ENCODE measurements around the gene LMF1. TPM values are rescaled to one million over a fixed set of nuclear protein-coding genes. Genes with fewer than 3 reads are reported as not detected.

Gene LMF1
- total RNA-seq, result 10 to 100 TPM; 12.3 to 17.8 TPM

DNA sequence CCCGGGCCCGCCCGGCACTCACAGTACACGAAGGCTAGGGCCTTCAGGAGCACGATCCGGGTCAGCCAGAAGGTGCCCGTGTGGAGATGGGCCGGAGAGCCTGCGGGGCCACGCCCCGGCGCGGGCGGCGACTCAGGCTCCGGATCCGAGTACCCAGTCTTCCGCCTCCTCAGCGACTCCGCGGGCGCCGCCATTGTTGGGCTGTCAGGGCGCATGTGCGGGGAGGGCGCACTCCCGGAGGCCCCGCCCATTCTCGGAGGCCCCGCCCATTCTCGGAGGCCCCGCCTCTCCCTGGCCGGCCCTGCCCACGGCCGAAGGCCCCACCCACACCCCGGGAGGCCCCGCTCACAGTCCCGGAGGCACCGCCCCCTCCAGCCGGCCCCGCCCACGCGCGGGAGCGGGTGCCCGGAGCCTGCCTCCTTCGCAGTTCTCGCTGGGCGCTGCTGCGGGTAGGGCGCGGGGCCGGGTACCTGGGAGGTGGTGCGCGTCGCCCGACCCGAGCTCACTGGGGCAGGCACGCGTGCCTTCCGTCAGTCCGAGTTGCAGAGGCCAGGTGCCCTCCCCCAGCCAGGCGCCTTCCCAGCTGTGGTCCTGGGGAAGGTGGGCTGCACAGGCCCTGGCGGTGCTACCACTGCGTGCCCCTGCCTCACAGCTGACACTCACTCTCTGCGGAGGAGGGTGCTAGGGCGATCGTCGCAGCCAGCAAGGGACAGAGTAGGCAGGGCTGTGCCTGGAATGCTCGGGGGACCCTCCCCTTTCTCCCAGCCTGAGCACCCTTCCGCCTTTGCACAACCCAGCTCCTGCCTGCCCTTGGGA lies at the start of gene LMF1:
Gene LMF1 (minus strand): TSS at position 219 of the 816 bp plus-strand sequence. CDS start 4 bp downstream, at position 215.
- H3K27me3 Mint-ChIP-seq, result no peaks in the 10 kb centered on the region
- peaks cover 7% of the 10 kb centered on the region for H3K36me3 Mint-ChIP-seq (ENCODE audit: low read depth)
- peaks cover 8% of the 10 kb centered on the region for H3K4me1 Mint-ChIP-seq
- no peak within 1 kb of the TSS for H3K27ac Mint-ChIP-seq
- peak within 1 kb of the TSS; percentile 69 for H3K4me3 Mint-ChIP-seq
- peak; percentile 88 for ATAC-seq (replicated peaks)
- H3K9me3 Mint-ChIP-seq, result no peaks in the 10 kb centered on the region

DNA sequence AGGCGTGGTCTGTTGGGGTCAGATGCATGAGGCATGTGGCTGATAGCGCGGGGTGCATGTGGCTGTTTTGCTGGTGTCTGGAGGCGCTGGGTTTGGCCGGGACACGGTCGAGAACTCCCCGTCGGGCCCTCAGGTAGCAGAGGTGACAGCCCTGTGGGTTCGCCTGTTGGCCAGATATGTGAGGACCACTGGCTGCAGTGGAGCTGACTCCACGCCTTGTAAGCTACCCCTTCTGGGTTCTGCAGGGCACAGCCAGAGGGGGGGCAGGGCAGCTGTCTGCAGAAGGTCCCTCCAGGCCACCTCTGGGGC lies 49.3 kb upstream of the LMF1 start:
- Mint-ChIP-seq H3K9me3 (no peaks in the 10 kb centered on the region), H3K4me1 (no peaks in the 10 kb centered on the region), H3K36me3 (ENCODE audit: low read depth) (no peaks in the 10 kb centered on the region), H3K27me3 (no peaks in the 10 kb centered on the region), H3K4me3 (no peak overlapping the region), H3K27ac (no peak overlapping the region)
- ATAC-seq (replicated peaks), result no peak

DNA sequence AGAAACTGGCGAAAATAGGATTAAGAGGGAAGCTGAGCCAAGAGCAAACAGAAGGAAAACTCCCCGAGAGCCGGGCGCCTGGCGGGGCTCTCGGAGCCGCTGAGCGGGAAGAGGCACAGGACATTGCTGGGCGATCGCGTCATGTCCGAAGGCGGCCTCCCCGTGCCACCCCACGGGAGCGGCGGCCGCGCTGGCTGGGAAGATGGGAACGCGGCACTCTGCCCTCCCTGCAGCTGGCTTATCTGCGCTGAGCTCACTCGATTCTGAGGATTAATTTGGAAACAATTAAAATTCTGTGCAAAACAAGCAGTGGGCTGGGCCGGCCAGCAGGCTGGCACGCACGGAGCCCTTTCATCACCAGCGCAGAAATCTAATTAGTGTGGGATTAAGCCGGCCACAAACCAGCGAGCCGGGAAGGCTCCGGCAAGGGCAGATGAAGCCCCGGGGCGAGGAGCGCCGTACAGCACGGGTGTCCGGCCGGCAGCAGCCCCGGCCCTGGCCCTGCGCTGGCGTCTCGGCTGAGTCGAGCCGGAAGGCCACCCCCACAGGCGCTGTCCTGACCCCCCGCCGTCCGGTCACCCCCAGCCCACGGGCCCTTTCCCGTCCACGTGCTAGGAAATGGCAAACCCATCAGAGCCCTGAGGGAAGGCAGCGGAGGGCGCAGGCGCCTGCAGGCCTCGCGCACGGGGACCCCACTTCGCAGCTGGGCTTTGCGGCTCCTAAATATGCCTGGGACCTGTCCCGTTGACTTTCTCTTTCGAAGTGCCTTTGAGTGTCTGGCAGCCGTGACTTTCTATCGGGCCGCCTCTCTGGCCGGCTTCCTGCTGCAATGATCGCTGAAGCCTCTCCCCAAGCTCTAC lies 48.7 kb upstream of the LMF1 start:
- H3K36me3 Mint-ChIP-seq (ENCODE audit: low read depth), result no peaks in the 10 kb centered on the region
- H3K27me3 Mint-ChIP-seq, result no peaks in the 10 kb centered on the region
- H3K9me3 Mint-ChIP-seq, result no peaks in the 10 kb centered on the region
- no peak overlapping the region for H3K27ac Mint-ChIP-seq
- no peak overlapping the region for H3K4me3 Mint-ChIP-seq
- no peak for ATAC-seq (replicated peaks)
- H3K4me1 Mint-ChIP-seq, result no peaks in the 10 kb centered on the region

DNA sequence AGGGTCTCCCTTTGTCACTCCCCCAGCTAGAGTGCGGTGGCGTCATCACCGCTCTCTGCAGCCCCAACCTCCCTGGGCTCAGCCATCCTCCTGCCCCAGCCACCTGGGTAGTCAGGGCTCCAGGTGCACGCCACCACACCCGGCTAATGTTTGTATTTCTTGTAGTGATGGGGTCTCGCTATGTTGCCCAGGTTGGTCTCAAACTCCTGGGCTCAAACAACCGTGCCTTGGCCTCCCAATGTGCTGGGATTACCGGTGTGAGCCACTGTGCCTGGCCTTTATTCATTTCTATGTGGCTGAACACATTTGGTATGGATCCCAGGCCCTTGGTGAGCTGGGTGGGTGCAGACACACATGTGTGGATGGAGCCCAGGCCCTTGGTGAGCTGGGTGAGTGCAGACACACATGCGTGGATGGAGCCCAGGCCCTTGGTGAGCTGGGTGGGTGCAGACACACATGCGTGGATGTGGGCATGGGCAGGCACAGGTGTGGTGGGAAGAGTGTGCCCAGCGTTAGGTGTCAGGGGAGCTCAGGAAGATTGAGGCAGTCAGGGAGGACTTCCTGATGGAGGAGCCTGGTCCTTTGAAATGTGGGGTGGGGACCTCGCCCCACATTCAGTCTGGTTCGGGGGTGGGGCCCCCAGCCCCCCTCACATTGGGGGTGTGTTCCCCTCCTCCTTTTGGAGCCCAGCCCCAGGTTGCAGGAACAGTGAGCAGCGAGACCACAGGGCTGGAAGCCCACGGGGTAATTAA lies 47.8 kb upstream of the LMF1 start:
- no peaks in the 10 kb centered on the region for H3K4me1 Mint-ChIP-seq
- no peak overlapping the region for H3K27ac Mint-ChIP-seq
- no peaks in the 10 kb centered on the region for H3K27me3 Mint-ChIP-seq
- no peak overlapping the region for H3K4me3 Mint-ChIP-seq
- no peaks in the 10 kb centered on the region for H3K9me3 Mint-ChIP-seq
- ATAC-seq (replicated peaks), result no peak
- no peaks in the 10 kb centered on the region for H3K36me3 Mint-ChIP-seq (ENCODE audit: low read depth)

DNA sequence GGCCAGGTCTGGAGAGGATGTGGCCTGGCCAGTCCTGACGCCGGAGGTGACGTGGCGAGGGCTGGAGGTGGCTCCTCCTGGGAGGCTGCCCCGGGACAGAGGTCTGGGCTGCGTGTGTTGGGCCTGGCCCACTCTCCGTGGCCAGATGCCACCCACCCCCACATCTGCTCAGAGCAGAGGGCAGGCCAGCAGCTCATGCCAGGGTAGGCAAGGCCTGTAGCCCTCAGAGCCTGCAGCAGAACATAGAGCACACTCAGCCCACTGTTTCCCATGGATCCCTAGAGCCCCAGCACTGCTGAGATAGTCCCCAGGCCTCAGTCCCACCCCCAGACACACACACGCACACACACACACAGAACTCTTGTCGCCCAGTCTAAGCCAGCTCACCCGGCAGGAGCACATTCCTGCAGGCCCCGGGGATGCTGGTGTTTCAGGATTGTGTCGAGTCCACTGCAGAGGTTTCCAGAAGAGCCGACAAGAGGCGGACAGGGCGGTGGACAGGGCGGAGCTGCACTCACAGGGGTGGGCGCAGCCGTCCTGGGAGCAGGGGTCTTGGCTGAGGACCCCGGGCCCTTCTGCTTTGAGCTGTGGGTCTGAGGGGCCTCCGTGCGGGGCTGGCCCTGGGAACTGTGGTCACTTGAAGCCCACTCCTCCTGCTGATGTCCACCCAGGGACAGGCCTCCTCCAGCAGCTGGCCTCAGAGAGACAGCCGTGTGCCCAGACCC lies 44.1 kb upstream of the LMF1 start:
- Mint-ChIP-seq H3K4me1 (no peaks in the 10 kb centered on the region), H3K9me3 (no peaks in the 10 kb centered on the region), H3K27me3 (peaks cover 3% of the 10 kb centered on the region), H3K27ac (no peak overlapping the region), H3K4me3 (no peak overlapping the region), H3K36me3 (ENCODE audit: low read depth) (no peaks in the 10 kb centered on the region)
- no peak for ATAC-seq (replicated peaks)

DNA sequence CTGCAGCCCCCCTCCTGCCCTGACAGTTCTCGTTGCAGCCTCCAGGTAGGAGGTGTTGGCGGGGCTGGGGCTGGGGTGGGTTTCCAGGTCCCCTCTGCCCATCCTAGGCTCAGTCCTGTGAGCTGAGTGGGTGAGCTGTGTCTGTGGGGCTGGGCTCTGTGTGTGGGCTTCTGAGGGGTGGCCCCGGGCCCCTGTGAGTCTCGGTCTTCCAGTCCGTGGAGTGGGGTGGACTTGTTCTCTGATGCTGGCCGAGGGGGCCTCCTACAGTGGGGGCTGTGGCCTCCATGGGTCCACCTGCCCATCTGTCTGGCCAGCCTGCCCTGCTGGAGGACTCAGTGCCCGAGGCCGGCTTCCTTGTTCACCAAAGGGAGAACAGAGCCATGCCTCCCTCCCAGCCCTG lies 43.4 kb upstream of the LMF1 start:
- H3K36me3 Mint-ChIP-seq (ENCODE audit: low read depth), result no peaks in the 10 kb centered on the region
- peaks cover 3% of the 10 kb centered on the region for H3K27me3 Mint-ChIP-seq
- no peak for ATAC-seq (replicated peaks)
- no peaks in the 10 kb centered on the region for H3K9me3 Mint-ChIP-seq
- H3K27ac Mint-ChIP-seq, result no peak overlapping the region
- no peaks in the 10 kb centered on the region for H3K4me1 Mint-ChIP-seq
- H3K4me3 Mint-ChIP-seq, result no peak overlapping the region

DNA sequence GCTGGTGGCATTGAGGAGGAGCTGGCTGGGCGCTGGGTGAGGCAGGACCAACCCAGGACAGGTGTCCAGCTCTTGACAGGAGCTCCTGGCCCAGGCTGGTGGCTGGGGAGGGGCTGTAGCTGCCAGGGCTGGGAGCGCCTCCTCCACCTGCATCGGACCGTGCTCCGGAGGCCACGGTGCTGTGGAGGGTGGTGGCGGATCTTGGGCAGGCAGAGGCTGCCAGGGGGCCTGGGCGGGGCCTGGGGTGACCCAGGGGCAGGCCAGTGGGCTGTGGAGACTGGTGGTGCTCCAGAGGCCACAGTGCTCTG lies 42.8 kb upstream of the LMF1 start:
- Mint-ChIP-seq H3K27me3 (peaks cover 3% of the 10 kb centered on the region), H3K4me1 (no peaks in the 10 kb centered on the region), H3K36me3 (ENCODE audit: low read depth) (no peaks in the 10 kb centered on the region), H3K9me3 (no peaks in the 10 kb centered on the region), H3K27ac (no peak overlapping the region), H3K4me3 (no peak overlapping the region)
- no peak for ATAC-seq (replicated peaks)

DNA sequence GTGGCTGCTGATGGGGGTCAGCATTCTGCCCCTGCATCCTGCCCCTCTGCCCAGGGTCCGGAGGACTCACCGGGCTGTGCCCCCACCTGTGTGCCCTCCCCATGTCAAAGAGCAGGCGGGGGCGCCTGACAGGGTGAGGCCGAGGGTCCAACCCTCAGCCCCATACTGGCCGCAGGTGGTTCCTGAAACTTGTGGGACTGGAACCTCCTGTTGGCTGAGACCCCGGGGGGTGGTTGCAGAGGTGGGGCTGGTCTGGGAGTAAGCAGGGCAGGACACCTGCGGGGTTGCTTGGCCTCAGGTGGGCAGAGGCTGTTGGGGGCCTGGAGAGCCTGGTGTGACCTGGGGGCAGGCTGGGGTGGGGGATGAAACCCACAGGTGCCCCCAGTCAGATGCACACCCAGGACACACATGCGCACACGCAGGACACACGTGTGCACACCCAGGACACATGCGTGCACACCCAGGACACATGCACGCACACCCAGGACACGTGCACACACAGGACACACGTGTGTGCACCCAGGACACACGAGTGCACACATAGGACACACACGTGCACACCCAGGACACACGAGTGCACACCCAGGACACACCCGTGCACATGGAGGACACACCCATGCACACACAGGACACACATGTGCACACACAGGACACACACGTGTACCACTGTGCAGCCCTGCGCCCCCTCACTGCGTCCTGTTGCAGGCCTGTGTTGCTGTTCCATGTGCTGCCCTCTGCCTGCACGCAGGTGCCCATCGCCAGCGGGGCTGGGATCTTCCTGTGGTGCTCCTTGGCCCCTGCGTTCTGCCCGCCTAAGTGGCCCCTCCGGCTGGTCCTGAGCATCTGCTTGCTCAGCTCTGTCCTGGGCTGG lies 42.2 kb upstream of the LMF1 start:
- ATAC-seq (replicated peaks), result no peak

DNA sequence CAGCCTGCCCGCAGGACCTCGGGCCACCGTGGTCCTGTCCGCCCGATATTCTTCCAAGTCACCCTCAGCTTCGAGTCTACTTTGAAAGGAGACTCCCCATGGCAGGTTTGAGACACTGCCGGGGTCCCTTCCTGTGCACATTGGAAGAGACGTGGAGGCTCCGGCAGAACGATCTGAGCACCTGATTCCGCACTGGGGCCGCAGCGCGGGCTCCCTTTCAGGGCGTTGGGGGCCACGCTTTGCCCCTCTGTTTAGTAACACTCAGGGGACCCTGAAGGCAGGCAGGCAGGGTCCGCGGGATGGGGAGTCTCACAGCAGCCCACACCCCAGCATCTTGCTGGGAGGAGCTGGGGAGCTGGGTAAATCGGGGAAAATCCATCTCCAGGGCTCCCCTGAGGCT lies 41.4 kb upstream of the LMF1 start:
- Mint-ChIP-seq H3K27me3 (peaks cover 3% of the 10 kb centered on the region), H3K36me3 (ENCODE audit: low read depth) (no peaks in the 10 kb centered on the region), H3K9me3 (no peaks in the 10 kb centered on the region), H3K4me3 (no peak overlapping the region), H3K27ac (no peak overlapping the region), H3K4me1 (no peaks in the 10 kb centered on the region)
- ATAC-seq (replicated peaks), result no peak

More for the DNA sequence above, 42.2 kb upstream of the LMF1 start:
- Mint-ChIP-seq H3K27me3 (peaks cover 3% of the 10 kb centered on the region), H3K4me3 (no peak overlapping the region), H3K27ac (no peak overlapping the region), H3K4me1 (no peaks in the 10 kb centered on the region), H3K36me3 (ENCODE audit: low read depth) (no peaks in the 10 kb centered on the region), H3K9me3 (no peaks in the 10 kb centered on the region)

DNA sequence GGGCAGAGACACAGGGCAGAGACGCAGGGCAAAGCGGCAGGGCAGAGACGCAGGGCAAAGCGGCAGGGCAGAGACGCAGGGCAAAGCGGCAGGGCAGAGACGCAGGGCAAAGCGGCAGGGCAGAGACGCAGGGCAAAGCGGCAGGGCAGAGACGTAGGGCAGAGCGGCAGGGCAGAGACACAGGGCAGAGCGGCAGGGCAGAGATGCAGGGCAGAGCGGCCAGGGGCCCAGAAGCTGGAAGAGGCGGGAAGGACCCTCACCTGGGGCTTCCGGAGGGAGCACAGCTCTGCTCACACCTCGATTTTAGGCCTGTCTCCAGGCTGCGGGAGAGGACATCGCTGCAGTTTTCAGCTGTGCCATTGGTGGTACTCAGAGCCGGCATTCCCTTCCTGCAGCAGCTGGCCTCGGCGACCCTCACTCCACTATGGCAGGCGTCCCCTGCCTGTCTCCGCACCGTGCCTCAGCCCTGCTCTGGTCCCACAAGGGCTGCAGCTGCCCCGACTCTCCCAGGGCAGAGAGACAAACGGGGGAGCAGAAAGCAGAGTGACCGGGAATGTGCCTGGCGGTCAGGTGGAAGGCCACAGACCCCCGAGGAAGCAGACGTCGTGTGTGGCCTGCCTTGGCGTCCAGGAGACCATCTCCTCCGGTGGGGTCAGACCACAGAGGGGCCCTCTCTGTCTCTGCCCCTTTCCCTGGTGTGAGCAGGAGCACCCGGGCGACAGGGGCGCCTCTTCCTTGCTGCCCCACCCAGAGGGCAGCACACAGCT lies 40.7 kb upstream of the LMF1 start:
- Mint-ChIP-seq H3K4me1 (no peaks in the 10 kb centered on the region), H3K4me3 (no peak overlapping the region), H3K9me3 (no peaks in the 10 kb centered on the region), H3K36me3 (ENCODE audit: low read depth) (no peaks in the 10 kb centered on the region), H3K27ac (no peak overlapping the region), H3K27me3 (peaks cover 3% of the 10 kb centered on the region)
- ATAC-seq (replicated peaks), result no peak

DNA sequence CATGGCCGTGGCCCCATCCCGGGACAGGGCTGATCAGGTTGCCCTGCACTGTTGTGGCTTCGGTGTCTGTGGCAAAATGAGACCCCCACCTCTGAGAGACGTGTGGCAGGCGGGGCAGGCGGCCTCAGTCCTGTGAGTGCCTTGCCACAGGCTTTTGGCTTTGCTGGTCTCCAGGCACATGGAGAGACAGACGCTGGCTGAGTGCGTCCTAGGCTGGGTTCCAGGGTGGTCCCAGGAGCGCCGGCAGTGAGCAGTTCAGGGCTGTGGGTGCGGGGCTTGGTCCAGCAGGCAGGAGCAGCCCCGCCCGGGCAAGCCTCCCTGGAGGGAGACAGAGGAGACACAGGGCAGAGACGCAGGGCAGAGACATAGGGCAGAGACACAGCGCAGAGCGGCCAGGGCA lies 40.0 kb upstream of the LMF1 start:
- Mint-ChIP-seq H3K4me1 (no peaks in the 10 kb centered on the region), H3K36me3 (ENCODE audit: low read depth) (no peaks in the 10 kb centered on the region), H3K4me3 (no peak overlapping the region), H3K27ac (no peak overlapping the region), H3K27me3 (peaks cover 3% of the 10 kb centered on the region), H3K9me3 (no peaks in the 10 kb centered on the region)
- ATAC-seq (replicated peaks), result no peak

DNA sequence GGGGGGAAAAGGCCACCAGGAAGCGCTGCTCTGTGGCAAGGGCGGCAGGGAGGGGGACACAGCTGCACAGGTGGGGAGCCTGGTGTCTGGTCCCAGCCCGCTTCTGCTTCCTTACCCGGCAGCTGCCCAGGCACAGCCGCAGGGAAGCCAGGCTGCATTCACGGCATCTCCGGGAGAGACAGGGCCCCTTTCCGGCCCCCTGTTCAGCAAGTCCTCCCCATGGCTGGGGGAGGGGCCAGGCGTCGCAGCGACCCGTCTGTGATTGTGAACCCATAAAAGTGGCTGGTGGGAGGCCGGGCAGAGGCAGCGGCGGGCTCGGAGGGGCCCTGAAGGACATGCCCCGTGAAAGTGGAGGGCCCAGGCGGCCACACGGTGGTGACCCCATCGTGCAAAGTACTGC lies 39.5 kb upstream of the LMF1 start:
- no peak for ATAC-seq (replicated peaks)
- Mint-ChIP-seq H3K4me3 (no peak overlapping the region), H3K4me1 (peaks cover 2% of the 10 kb centered on the region), H3K27me3 (peaks cover 3% of the 10 kb centered on the region), H3K27ac (no peak overlapping the region), H3K36me3 (ENCODE audit: low read depth) (no peaks in the 10 kb centered on the region), H3K9me3 (no peaks in the 10 kb centered on the region)
